Adrenal gland (tissue), 12 donors: ENCODE data around the gene ZNF844. TPM values are rescaled to one million over a fixed set of nuclear protein-coding genes. Genes with fewer than 3 reads are reported as not detected.

Experiments used
- DNase-seq, 7 donors: peaks; one replicate each; pipeline ENCODE4 v3.0.0-alpha.2; 2019 to 2020
- H3K27ac ChIP-seq, 5 donors: fragments of 200-600 bp; sonication (generic) in 4 of 5; 1 replicate in 3 of 5; 2 replicates in 2 of 5; pipeline versions ENCODE4 v1.5.1 to v1.8.0; 2016 to 2020; ENCODE audit warnings: mild to moderate bottlenecking in 1 of 5
- H3K27me3 ChIP-seq: fragments of 200-600 bp; 2 replicates; pipeline ENCODE4 v1.8.0; 2021
- H3K36me3 ChIP-seq, 2 donors: fragments of 200-600 bp; replicated peaks in 1 of 2; 1 replicate in 1 of 2; 2 replicates in 1 of 2; pipeline versions ENCODE4 v1.5.1 to v1.8.0; 2018 to 2022
- H3K4me1 ChIP-seq, 2 donors: fragments of 200-600 bp; replicated peaks in 1 of 2; 1 replicate in 1 of 2; 2 replicates in 1 of 2; pipeline versions ENCODE4 v1.5.1 to v1.8.0; 2018 to 2021
- H3K4me3 ChIP-seq, 4 donors: fragments of 200-600 bp; sonication (generic) in 3 of 4; one replicate each; pipeline ENCODE4 v1.5.1; 2016 to 2018
- H3K9me3 ChIP-seq, 3 donors: fragments of 200-600 bp; sonication (generic) in 1 of 3; replicated peaks in 1 of 3; 1 replicate in 2 of 3; 2 replicates in 1 of 3; pipeline versions ENCODE4 v1.5.1 to v1.8.0; 2016 to 2021
- POLR2A ChIP-seq, 2 donors: fragments of 450-650 bp; IDR thresholded peaks; one replicate each; pipeline ENCODE4 v1.6.1; 2017; ENCODE audit warnings: antibody characterized with exemption in 2 of 2, mild to moderate bottlenecking in 2 of 2, moderate library complexity in 1 of 2
- WGBS, 4 donors: extraction: QIAGEN DNeasy Blood & Tissue Kit in 2 of 4; methylation state at CpG; one replicate each; pipeline versions ENCODE4 v1.1.5 to v1.1.7; 2013 to 2017; 5-methylcytosine and 5-hydroxymethylcytosine counted together
- intact Hi-C, 2 donors: fragments of 100-400 bp; cut with DNase I; formaldehyde crosslinking; loops; one replicate each; pipeline versions ENCODE4 v1.14.1 to v1.15.0; 2022 to 2023
- polyA plus RNA-seq, 3 donors: library from polyadenylated mRNA; stranded (reverse); fragments of 200-250 nt in 2 of 3; fragments of 350-450 nt in 1 of 3; fragmentation: Illumina TruSeq in 1 of 3; extraction: RNeasy Lipid Tissue Mini Kit (QIAGEN cat#74804) in 1 of 3; gene quantifications; one replicate each; pipeline ENCODE4 v1.2.3, GENCODE V29; 2013 to 2014
- total RNA-seq, 9 donors: library from RNA; depleted of rRNA in 4 of 9; stranded (reverse); fragments of >200 nt in 4 of 9; fragments of 120-200 nt in 1 of 9; fragmentation: NEBNext Ultra II Directional in 1 of 9; extraction: Animal tissue kit (Norgen Biotek cat#: 25700) in 1 of 9; gene quantifications; one replicate each; pipeline versions ENCODE4 v1.1.0 to v1.2.4, GENCODE V29; 2013 to 2023
- TF ChIP-seq, protein P1 (sequence below), 6 experiments: fragments of 450-650 bp in 4 of 6; fragments of 200-600 bp in 2 of 6; sonication (generic) in 1 of 6; IDR thresholded peaks; 1 replicate in 5 of 6; 2 replicates in 1 of 6; pipeline versions ENCODE4 v1.5.1 to v1.8.0; 2016 to 2021; ENCODE audit warnings: antibody characterized with exemption in 6 of 6, mild to moderate bottlenecking in 2 of 6, moderate library complexity in 1 of 6
- donor health status: healthy with polysubstance abuse.
- donor health status: Bipolar disorder and iron deficiency.
- donor health status: DM: yes; HTN: yes; CAD: no.
- donor health status: DM: no; HTN: no; CAD: no.
- donor health status: DM: no; HTN: no; CAD: no.
- donor health status: DM: yes; HTN: yes; CAD: no.

Gene ZNF844
- total and polyA plus RNA-seq, 12 donors: 1.2 to 14.4 (median 8.7) TPM

DNA sequence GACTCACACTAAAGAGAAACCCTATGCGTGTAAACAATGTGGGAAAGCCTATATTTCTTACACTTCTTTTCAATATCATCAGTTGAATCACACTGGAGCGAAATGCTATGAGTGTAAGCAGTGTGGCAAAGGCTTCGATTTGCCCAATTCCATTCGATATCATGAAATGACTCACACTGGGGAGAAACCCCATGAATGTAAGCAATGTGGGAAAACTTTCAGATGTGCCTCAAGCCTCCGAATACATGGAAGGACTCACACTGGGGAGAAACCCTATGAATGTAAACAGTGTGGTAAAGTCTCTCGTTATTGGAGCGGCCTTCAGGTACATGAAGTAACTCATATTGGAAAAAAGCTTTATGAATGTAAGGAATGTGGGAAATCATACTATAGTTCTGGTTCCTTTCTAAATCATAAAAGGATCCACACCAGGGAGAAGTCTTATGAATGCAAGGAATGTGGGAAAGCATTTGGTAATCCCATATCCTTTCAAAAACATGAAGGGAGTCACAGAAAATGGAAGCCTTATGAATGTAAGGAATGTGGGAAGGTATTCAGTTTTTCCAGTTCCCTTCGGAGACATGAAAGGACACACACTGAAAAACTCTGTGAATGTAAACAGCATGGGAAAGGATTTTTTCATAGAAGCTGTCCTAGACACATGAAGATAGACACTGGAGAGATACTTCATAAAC is 47.6 kb downstream of the ZNF844 start:
- H3K36me3 ChIP-seq: no peaks in the 10 kb centered on the region
- intact Hi-C loops: no loop called here
- H3K4me1 ChIP-seq: no peaks in the 10 kb centered on the region
- DNase-seq: no peak
- 92 to 98% (median 95%) methylated on average over 8 of the region's 8 CpGs for WGBS, 4 donors
- no peak for TF ChIP-seq POLR2A (IDR thresholded peaks at IDR 0.05)
- TF ChIP-seq, protein P1, sequence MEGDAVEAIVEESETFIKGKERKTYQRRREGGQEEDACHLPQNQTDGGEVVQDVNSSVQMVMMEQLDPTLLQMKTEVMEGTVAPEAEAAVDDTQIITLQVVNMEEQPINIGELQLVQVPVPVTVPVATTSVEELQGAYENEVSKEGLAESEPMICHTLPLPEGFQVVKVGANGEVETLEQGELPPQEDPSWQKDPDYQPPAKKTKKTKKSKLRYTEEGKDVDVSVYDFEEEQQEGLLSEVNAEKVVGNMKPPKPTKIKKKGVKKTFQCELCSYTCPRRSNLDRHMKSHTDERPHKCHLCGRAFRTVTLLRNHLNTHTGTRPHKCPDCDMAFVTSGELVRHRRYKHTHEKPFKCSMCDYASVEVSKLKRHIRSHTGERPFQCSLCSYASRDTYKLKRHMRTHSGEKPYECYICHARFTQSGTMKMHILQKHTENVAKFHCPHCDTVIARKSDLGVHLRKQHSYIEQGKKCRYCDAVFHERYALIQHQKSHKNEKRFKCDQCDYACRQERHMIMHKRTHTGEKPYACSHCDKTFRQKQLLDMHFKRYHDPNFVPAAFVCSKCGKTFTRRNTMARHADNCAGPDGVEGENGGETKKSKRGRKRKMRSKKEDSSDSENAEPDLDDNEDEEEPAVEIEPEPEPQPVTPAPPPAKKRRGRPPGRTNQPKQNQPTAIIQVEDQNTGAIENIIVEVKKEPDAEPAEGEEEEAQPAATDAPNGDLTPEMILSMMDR (IDR thresholded peaks at IDR 0.05): no peak
- H3K27me3 ChIP-seq: no peaks in the 10 kb centered on the region
- no peak overlapping the region for H3K27ac ChIP-seq
- H3K4me3 ChIP-seq: no peak overlapping the region
- no peaks in the 10 kb centered on the region for H3K9me3 ChIP-seq

DNA sequence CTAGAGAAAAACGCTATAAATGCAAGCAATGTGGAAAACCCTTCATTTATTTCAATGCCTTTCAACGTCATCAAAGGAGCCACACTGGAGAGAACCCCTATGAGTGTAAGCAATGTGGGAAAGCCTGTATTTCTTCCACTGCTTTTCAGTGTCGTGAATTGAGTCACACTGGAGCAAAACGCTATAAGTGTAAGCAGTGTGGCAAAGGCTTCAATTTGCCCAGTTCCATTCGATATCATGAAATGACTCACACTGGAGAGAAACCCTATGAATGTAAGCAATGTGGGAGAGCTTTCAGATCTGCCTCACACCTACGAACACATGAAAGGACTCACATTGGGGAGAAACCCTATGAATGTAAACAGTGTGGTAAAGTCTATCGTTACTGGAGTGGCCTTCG is 48.2 kb downstream of the ZNF844 start:
- intact Hi-C loops: no loop called here
- no peaks in the 10 kb centered on the region for H3K4me1 ChIP-seq
- H3K4me3 ChIP-seq: no peak overlapping the region
- no peaks in the 10 kb centered on the region for H3K27me3 ChIP-seq
- H3K27ac ChIP-seq: no peak overlapping the region
- no peak for DNase-seq
- TF ChIP-seq POLR2A (IDR thresholded peaks at IDR 0.05): no peak
- TF ChIP-seq, protein P1 (IDR thresholded peaks at IDR 0.05): no peak
- H3K9me3 ChIP-seq: no peaks in the 10 kb centered on the region
- no peaks in the 10 kb centered on the region for H3K36me3 ChIP-seq
- 85 to 97% (median 94%) methylated on average over 8 of the region's 8 CpGs for WGBS, 4 donors

DNA sequence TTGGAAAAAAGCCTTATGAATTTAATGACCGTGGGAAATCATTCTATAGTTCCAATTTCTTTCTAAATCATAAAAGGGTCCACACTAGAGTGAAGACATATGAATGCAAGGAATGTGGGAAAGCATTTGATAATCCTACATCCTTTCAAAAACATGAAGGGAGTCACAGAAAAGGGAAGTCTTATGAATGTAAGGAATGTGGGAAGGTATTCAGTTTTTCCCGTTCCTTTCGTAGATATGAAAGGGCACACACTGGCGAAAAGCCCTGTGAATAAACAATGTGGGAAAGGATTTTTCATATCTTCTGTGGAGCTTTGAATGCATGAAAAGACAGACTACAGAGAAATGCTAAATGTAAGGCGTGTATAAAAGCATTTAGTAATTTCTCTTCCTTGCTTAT is 48.6 kb downstream of the ZNF844 start:
- no peak for DNase-seq
- Histone ChIP-seq H3K4me1 (no peaks in the 10 kb centered on the region), H3K27ac (no peak overlapping the region), H3K36me3 (no peaks in the 10 kb centered on the region), H3K4me3 (no peak overlapping the region), H3K9me3 (no peaks in the 10 kb centered on the region), H3K27me3 (no peaks in the 10 kb centered on the region)
- 92 to 95% (median 94%) methylated on average over 5 of the region's 5 CpGs for WGBS, 4 donors
- no peak for TF ChIP-seq POLR2A (IDR thresholded peaks at IDR 0.05)
- TF ChIP-seq, protein P1 (IDR thresholded peaks at IDR 0.05): no peak
- intact Hi-C loops: no loop called here

DNA sequence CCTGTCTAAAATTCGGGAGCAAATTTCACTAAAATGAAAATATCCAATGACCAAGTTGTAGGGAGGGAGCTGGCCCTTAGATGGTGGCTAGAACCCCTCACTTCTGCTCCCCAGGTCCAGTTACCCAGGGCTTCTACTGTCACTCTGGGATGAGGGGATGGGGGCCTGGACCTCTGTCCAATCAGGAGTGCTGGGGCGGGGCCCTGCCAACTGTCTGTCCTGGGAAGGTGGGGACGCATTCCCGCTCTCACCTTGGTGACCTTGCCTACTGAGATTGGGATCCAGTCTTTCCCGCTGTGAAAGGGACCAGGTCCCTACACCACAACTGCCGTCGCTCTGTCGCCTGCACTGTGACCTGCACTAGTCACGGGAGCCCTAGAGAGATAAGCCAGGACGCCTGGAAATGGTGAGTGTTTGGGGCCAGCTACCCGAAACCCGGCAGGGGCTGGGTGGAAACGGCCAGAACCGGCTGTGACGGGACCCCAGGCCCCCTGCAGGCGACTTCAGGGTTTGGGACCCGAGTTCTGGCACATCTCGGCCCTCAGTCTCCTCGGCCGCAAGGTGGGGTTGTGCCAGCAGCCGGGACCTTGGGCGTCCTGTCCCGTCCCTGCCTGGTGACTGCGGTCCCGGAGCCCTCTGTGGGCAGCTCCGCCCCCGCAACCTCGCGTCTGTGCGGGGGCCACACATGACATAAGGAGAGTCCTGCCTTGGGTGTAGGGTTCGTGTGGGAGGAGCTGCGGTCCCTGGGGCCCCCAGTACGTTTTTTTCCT is 52.9 kb downstream of the ZNF844 start:
- no peaks in the 10 kb centered on the region for H3K4me1 ChIP-seq
- no peak for TF ChIP-seq POLR2A (IDR thresholded peaks at IDR 0.05)
- TF ChIP-seq, protein P1 (IDR thresholded peaks at IDR 0.05): no peak
- no peak overlapping the region for H3K27ac ChIP-seq
- no peaks in the 10 kb centered on the region for H3K9me3 ChIP-seq
- H3K27me3 ChIP-seq: no peaks in the 10 kb centered on the region
- WGBS, 4 donors: 78 to 89% (median 83%) methylated on average over 10 to 33 of the region's 33 CpGs
- no peaks in the 10 kb centered on the region for H3K36me3 ChIP-seq
- no peak for DNase-seq
- H3K4me3 ChIP-seq: no peak overlapping the region
- intact Hi-C loops: no loop called here
